GM12878 (cell line): ENCODE results near the gene RPS10. TPM values are rescaled to one million over a fixed set of nuclear protein-coding genes. Genes with fewer than 3 reads are reported as not detected.
A peak's percentile ranks its signal among the peaks of the same experiment; 100 is the strongest.

Experiments used
- BHLHE40 ChIP-seq, 2 experiments: fragments of 450-650 bp in 1 of 2; IDR thresholded peaks; 2 replicates each; pipeline ENCODE4 v1.6.1; 2011 to 2017; ENCODE audit warnings: low read depth in 2 of 2, borderline replicate concordance in 1 of 2, improper control_type of control experiment in 1 of 2, low read length in 1 of 2, mild to moderate bottlenecking in 1 of 2
- CBX3 ChIP-seq: fragments of 200-600 bp; sonication (generic); IDR thresholded peaks from 2 replicates; pipeline ENCODE4 v1.6.1; 2016; ENCODE audit warnings: low read depth, borderline replicate concordance
- CHD2 ChIP-seq: IDR thresholded peaks from 2 replicates; pipeline ENCODE4 v1.6.1; 2011; ENCODE audit warnings: low read depth, low read length, improper control_type of control experiment, borderline replicate concordance
- CHD4 ChIP-seq: fragments of 200-600 bp; sonication (generic); IDR thresholded peaks from 2 replicates; pipeline ENCODE4 v1.6.1; 2016; ENCODE audit warnings: mild to moderate bottlenecking
- CREM ChIP-seq: IDR thresholded peaks from 2 replicates; pipeline ENCODE4 v1.6.1; 2014; ENCODE audit warnings: antibody characterized with exemption, low read depth
- EP300 ChIP-seq, 2 experiments: fragments of 150-350 bp in 1 of 2; IDR thresholded peaks; 2 replicates each; pipeline ENCODE4 v1.6.1; 2011 to 2012; ENCODE audit warnings: low read depth in 2 of 2, low read length in 2 of 2, borderline replicate concordance in 1 of 2, improper control_type of control experiment in 1 of 2, inconsistent platforms in 1 of 2; ENCODE audit not compliant: control insufficient read depth in 1 of 2
- FOXM1 ChIP-seq: IDR thresholded peaks from 2 replicates; pipeline ENCODE4 v1.6.1; 2012; ENCODE audit warnings: low read depth, mild to moderate bottlenecking, inconsistent platforms, low read length, moderate library complexity
- IRF3 ChIP-seq: fragments of 450-650 bp; IDR thresholded peaks from 2 replicates; pipeline ENCODE4 v1.6.1; 2014; ENCODE audit warnings: mild to moderate bottlenecking
- MAX ChIP-seq: IDR thresholded peaks from 2 replicates; pipeline ENCODE4 v1.6.1; 2012; ENCODE audit warnings: low read depth, low read length, improper control_type of control experiment
- MTA3 ChIP-seq: IDR thresholded peaks from 2 replicates; pipeline ENCODE4 v1.6.1; 2012; ENCODE audit warnings: low read length, inconsistent platforms, borderline replicate concordance
- NBN ChIP-seq: fragments of 450-650 bp; IDR thresholded peaks from 2 replicates; pipeline ENCODE4 v1.6.1; 2016
- PAX5 ChIP-seq: IDR thresholded peaks from 2 replicates; pipeline ENCODE4 v1.6.1; 2011; ENCODE audit warnings: low read depth, low read length, borderline replicate concordance
- POLR2AphosphoS5 ChIP-seq: IDR thresholded peaks from 2 replicates; pipeline ENCODE4 v1.6.1; 2011; ENCODE audit warnings: mild to moderate bottlenecking, low read length, inconsistent platforms
- POU2F2 ChIP-seq: IDR thresholded peaks from 3 replicates; pipeline ENCODE4 v1.6.1; 2011; ENCODE audit warnings: low read depth, mild to moderate bottlenecking, low read length, borderline replicate concordance
- SMC3 ChIP-seq: IDR thresholded peaks from 2 replicates; pipeline ENCODE4 v1.6.1; 2011; ENCODE audit warnings: low read length, improper control_type of control experiment, borderline replicate concordance
- TCF7 ChIP-seq: IDR thresholded peaks from 2 replicates; pipeline ENCODE4 v1.6.1; 2014; ENCODE audit warnings: antibody characterized with exemption, borderline replicate concordance
- ZBED1 ChIP-seq: IDR thresholded peaks from 2 replicates; pipeline ENCODE4 v1.6.1; 2016; ENCODE audit warnings: borderline replicate concordance
- ZBTB40 ChIP-seq: fragments of 450-650 bp; IDR thresholded peaks from 2 replicates; pipeline ENCODE4 v1.6.1; 2016; ENCODE audit warnings: mild to moderate bottlenecking, moderate library complexity, borderline replicate concordance
- ZNF592 ChIP-seq: fragments of 450-650 bp; IDR thresholded peaks from 2 replicates; pipeline ENCODE4 v1.6.1; 2017; ENCODE audit warnings: mild to moderate bottlenecking, moderate library complexity
- polyA plus RNA-seq, 11 experiments: library from polyadenylated mRNA; depleted of rRNA in 4 of 11; unstranded in 6 of 11; stranded (reverse) in 5 of 11; fragments of >200 nt; fragmentation: Nextera tagmentation in 4 of 11; fragmentation: Illumina TruSeq in 1 of 11; extraction: Ambion mirVana in 4 of 11; extraction: Trizol in 1 of 11; gene quantifications; 1 replicate in 1 of 11; 2 replicates in 10 of 11; pipeline versions ENCODE4 v1.2.1 to v1.2.3, GENCODE V29; 2011 to 2016; ENCODE audit warnings: inconsistent platforms in 2 of 11, missing spikeins in 2 of 11, low read depth in 1 of 11
- total RNA-seq, 4 experiments: library from RNA; depleted of rRNA in 3 of 4; stranded (reverse); fragments of >200 nt in 3 of 4; fragmentation: Illumina TruSeq in 1 of 4; extraction: Trizol in 1 of 4; gene quantifications; 2 replicates each; pipeline versions ENCODE4 v1.2.1 to v1.2.3, GENCODE V29; 2013 to 2021

RPS10 gene
- total and polyA plus RNA-seq, 10 of the 15 experiments (the other 5 are each of a cell fraction or from before 2014, with no cell fraction given), result 1,546 to 3,970 (median 2,813) TPM

DNA sequence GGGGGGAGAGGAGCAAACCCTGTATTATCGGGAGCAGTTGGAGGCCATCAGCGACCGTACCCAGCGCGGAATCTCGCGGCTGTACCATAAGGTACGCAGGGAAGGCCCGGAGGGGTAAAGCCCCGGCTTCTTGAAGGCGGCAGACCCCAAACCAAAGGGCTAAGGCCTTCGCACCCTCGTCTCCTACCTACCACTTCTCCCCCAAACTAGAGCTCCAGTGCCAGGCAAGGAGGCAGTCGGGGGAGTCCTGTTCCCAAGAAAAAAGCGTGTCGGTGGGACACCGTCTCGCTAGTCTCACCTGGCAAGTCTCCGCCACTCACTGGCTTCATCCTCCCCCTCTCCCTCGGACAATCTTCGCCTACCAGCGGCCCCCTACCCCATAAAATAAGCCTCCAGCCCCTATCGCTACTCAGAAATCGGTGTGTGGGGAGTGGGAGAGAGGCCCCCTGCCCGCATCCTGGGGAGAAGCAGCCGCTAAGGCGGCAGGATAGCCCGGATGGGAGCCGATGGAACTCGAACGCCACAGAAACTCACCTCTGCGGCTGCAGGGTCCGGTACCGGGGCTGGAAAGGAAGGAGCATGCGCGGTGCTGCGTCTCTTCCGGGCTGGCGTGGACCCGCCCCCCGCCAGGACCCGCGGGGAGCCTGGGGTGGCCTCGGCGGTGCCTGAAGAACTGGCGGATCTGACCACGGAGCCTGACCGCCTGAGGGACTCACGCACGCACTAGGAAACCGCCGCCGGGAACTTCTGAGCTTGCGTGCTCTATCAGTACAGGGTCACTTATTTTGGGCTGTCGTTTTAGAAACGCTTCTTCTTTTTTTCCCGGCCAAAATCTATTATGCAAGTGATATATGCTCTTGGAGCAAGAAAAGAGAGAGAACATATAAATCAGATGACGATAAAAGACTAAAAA is at the start of gene RPS10 (continued):
- peak; percentile 37 to 68; a peak in 1 of 4 replicates for TF ChIP-seq BHLHE40 (IDR thresholded peaks at IDR 0.05; ENCODE audit: borderline replicate concordance in 1 of 2, low read depth in 2 of 2, low read length in 1 of 2)
- peak; percentile 21; the same call in 1 of the 2 replicates for TF ChIP-seq CREM
- 0 out of 3 replicates have a peak, but pooled peaks have one; percentile 41 for TF ChIP-seq POU2F2
- no peak; the same call in 1 of the 2 replicates for TF ChIP-seq FOXM1
- TF ChIP-seq CHD2, result peak; percentile 46; the same call in 1 of the 2 replicates
- TF ChIP-seq CHD4, result no peak
- no peak for TF ChIP-seq CBX3
- TF ChIP-seq MAX, result peak; percentile 76
- TF ChIP-seq POLR2AphosphoS5, result peak; percentile 98
- TF ChIP-seq MTA3, result no peak
- TF ChIP-seq PAX5, result peak; percentile 77; the same call in 1 of the 2 replicates
- TF ChIP-seq SMC3, result no peak
- no peak; the same call in 1 of the 2 replicates for TF ChIP-seq IRF3
- no peak for TF ChIP-seq ZNF592
- TF ChIP-seq EP300 (IDR thresholded peaks at IDR 0.05; ENCODE audit: borderline replicate concordance in 1 of 2, control insufficient read depth in 1 of 2, low read depth in 2 of 2, low read length in 2 of 2), result peak; percentile 24 to 54; a peak in 1 of 4 replicates
- TF ChIP-seq TCF7, result no peak
- TF ChIP-seq NBN, result peak; percentile 71; the same call in 1 of the 2 replicates
- peak; percentile 25; the same call in 1 of the 2 replicates for TF ChIP-seq ZBTB40
- no peak for TF ChIP-seq ZBED1
